Measurements from ENCODE around the gene ZNF416. TPM values are rescaled to one million over a fixed set of nuclear protein-coding genes. Genes with fewer than 3 reads are reported as not detected.

Gene ZNF416
- total and polyA plus RNA-seq, 9 of the 15 experiments (the other 6 are each of a cell fraction or from before 2014, with no cell fraction given), result 0.20 to 2.0 (median 1.1) TPM

GRCh38 chr19:57613941-57614743, 35.4 kb upstream of the ZNF416 start, which contains the start of gene ZNF134 (continued):
- TF ChIP-seq MGA (IDR thresholded peaks at IDR 0.05) (peak; percentile 76), ZBTB33 (CRISPR knock-in tag; IDR thresholded peaks at IDR 0.05) (peak; percentile 71), SNIP1 (IDR thresholded peaks at IDR 0.05; ENCODE audit: low read depth) (no peak), TSHZ1 (CRISPR knock-in tag; IDR thresholded peaks at IDR 0.05) (no peak), ZBED1 (IDR thresholded peaks at IDR 0.05) (no peak), L3MBTL2 (IDR thresholded peaks at IDR 0.05) (peak; percentile 74), POLR2AphosphoS2 (IDR thresholded peaks at IDR 0.05; ENCODE audit: low read length) (no peak), ZNF280A (IDR thresholded peaks at IDR 0.05; ENCODE audit: low read depth, partially characterized antibody) (no peak)
